HEK293T (cell line): ENCODE data around the gene METAP1D.
"Not testable (repeated sequence)": the region's sequence is repeated elsewhere in the genome, so short reads cannot be mapped to it uniquely, and the experiment has no call there.

Experiments
- CTCF ChIA-PET: fragments of 350-600 bp; formaldehyde crosslinking; extraction: SDS; loops from one replicate; lab custom pipeline; 2021; ENCODE audit warnings: antibody characterized with exemption, inconsistent platforms; lab: Yijun Ruan, JAX
- POLR2A ChIA-PET: fragments of 350-600 bp; formaldehyde crosslinking; extraction: SDS; loops from one replicate; lab custom pipeline; 2020; ENCODE audit warnings: antibody characterized with exemption, inconsistent platforms; lab: Yijun Ruan, JAX
- DNase-seq: peaks from one replicate; pipeline ENCODE4 v3.0.0; 2012; ENCODE audit warnings: mixed read lengths; ENCODE audit errors: extremely low spot score
- ARNT ChIP-seq: fragments of 450-650 bp; IDR thresholded peaks from 2 replicates; pipeline ENCODE4 v1.6.1; 2017; ENCODE audit warnings: mild to moderate bottlenecking
- BHLHE40 ChIP-seq: fragments of 450-650 bp; IDR thresholded peaks from 2 replicates; pipeline ENCODE4 v1.6.1; 2016; ENCODE audit warnings: mild to moderate bottlenecking, moderate library complexity, borderline replicate concordance
- CTBP1 ChIP-seq: fragments of 450-650 bp; IDR thresholded peaks from 2 replicates; pipeline ENCODE4 v1.6.1; 2016; ENCODE audit warnings: borderline replicate concordance
- ELF4 ChIP-seq: fragments of 450-650 bp; IDR thresholded peaks from 2 replicates; pipeline ENCODE4 v1.6.1; 2017; ENCODE audit warnings: antibody characterized with exemption
- FOXA1 ChIP-seq: fragments of 450-650 bp; IDR thresholded peaks from 2 replicates; pipeline ENCODE4 v1.6.1; 2016; ENCODE audit warnings: mild to moderate bottlenecking
- FOXK2 ChIP-seq: fragments of 450-650 bp; IDR thresholded peaks from 2 replicates; pipeline ENCODE4 v1.6.1; 2016; ENCODE audit warnings: mild to moderate bottlenecking
- FOXM1 ChIP-seq: fragments of 450-650 bp; IDR thresholded peaks from 2 replicates; pipeline ENCODE4 v1.6.1; 2017; ENCODE audit warnings: mild to moderate bottlenecking, borderline replicate concordance
- HDGF ChIP-seq: fragments of 450-650 bp; IDR thresholded peaks from 2 replicates; pipeline ENCODE4 v1.6.1; 2017; ENCODE audit warnings: antibody characterized with exemption, borderline replicate concordance
- L3MBTL2 ChIP-seq: fragments of 450-650 bp; conservative IDR thresholded peaks from 2 replicates; pipeline ENCODE4 v1.6.1; 2016; ENCODE audit warnings: mild to moderate bottlenecking
- LEF1 ChIP-seq: fragments of 450-650 bp; IDR thresholded peaks from 2 replicates; pipeline ENCODE4 v1.6.1; 2017; ENCODE audit warnings: mild to moderate bottlenecking, borderline replicate concordance
- NFRKB ChIP-seq: fragments of 450-650 bp; IDR thresholded peaks from 2 replicates; pipeline ENCODE4 v1.6.1; 2016; ENCODE audit warnings: mild to moderate bottlenecking, moderate library complexity
- SP1 ChIP-seq: fragments of 450-650 bp; IDR thresholded peaks from 2 replicates; pipeline ENCODE4 v1.6.1; 2017
- SUZ12 ChIP-seq: fragments of 450-650 bp; IDR thresholded peaks from 2 replicates; pipeline ENCODE4 v1.6.1; 2016; ENCODE audit warnings: mild to moderate bottlenecking
- TARDBP ChIP-seq: fragments of 450-650 bp; IDR thresholded peaks from 2 replicates; pipeline ENCODE4 v1.6.1; 2016
- ZNF384 ChIP-seq: fragments of 450-650 bp; IDR thresholded peaks from 2 replicates; pipeline ENCODE4 v1.6.1; 2016
- TF ChIP-seq, protein P1 (sequence below): fragments of 450-650 bp; IDR thresholded peaks from 2 replicates; pipeline ENCODE4 v1.6.1; 2016

Gene METAP1D

GRCh38 chr2:172109988-172110811 is 110.4 kb downstream of the METAP1D start:
- CTCF ChIA-PET, result no interaction called here

GRCh38 chr2:172113617-172114016 is 113.9 kb downstream of the METAP1D start:
- no peak for DNase-seq
- TF ChIP-seq FOXA1 (no peak), LEF1 (no peak)
- TF ChIP-seq, protein P1, sequence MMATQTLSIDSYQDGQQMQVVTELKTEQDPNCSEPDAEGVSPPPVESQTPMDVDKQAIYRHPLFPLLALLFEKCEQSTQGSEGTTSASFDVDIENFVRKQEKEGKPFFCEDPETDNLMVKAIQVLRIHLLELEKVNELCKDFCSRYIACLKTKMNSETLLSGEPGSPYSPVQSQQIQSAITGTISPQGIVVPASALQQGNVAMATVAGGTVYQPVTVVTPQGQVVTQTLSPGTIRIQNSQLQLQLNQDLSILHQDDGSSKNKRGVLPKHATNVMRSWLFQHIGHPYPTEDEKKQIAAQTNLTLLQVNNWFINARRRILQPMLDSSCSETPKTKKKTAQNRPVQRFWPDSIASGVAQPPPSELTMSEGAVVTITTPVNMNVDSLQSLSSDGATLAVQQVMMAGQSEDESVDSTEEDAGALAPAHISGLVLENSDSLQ, result 0 out of 2 replicates have a peak, but pooled peaks have one; percentile 1
- POLR2A ChIA-PET, result interaction anchor here (1.7 kb wide), 1 partner anchor 18 kb away, joined by 3 read pairs; no protein-coding TSS in a partner anchor
- CTCF ChIA-PET, result interaction anchor here (0.6 to 1.9 kb wide), 13 partner anchors 9 to 518 kb away, joined by 3 to 10 read pairs (median 4); no protein-coding TSS in a partner anchor

More at GRCh38 chr2:172109988-172110811, 110.4 kb downstream of the METAP1D start:
- no peak for DNase-seq
- TF ChIP-seq ZNF384, result no peak
- no peak for TF ChIP-seq SUZ12
- no peak for TF ChIP-seq LEF1
- no peak for TF ChIP-seq L3MBTL2
- TF ChIP-seq SP1, result no peak
- TF ChIP-seq ELF4, result no peak
- TF ChIP-seq, protein P1, result no peak
- TF ChIP-seq HDGF, result no peak
- no peak for TF ChIP-seq ARNT
- TF ChIP-seq NFRKB, result no peak
- no peak for TF ChIP-seq FOXA1
- POLR2A ChIA-PET, result no interaction called here

DNA sequence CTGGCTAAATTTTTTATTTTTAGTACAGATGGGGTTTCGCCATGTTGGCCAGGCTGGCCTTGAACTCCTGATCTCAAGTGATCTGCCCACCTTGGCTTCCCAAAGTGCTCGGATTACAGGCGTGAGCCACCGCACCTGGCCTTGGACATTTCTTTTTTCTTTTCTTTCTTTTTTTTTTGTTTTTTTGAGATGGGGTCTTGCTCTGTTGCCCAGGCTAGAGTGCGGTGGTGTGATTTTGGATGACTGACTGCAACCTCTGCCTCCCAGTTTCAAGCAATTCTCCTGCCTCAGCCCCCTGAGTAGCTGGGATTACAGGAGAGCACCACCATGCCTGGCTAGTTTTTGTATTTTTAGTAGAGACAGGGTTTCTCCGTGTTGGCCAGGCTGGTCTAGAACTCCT is 114.4 kb downstream of the METAP1D start:
- DNase-seq, POLR2A ChIA-PET: not testable (repeated sequence)
- CTCF ChIA-PET, result interaction anchor here (0.6 to 1.9 kb wide), 12 partner anchors 9 to 569 kb away, joined by 3 to 10 read pairs (median 3); no protein-coding TSS in a partner anchor

DNA sequence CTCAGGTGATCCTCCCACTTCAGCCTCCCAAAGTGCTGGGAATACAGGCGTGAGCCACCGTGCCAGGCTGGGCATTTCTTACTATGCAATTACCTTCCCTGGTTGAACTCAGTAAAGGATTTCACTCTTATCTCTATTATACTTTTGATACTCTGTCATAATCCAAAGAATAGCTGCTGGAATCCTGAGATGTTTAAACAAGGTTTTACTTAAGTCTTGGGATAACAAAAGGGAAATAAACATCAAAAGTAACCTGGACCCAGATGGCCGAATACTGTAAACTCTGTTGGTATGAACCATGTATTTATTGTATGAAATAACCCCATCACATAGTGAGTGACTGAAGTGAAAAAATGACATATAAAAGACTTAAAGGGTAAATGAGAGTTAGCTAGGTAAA is 114.8 kb downstream of the METAP1D start:
- POLR2A ChIA-PET, result no interaction called here
- no peak for DNase-seq
- CTCF ChIA-PET, result interaction anchor here (0.6 to 0.7 kb wide), 3 partner anchors 171 to 570 kb away, joined by 3 read pairs; no protein-coding TSS in a partner anchor
- TF ChIP-seq BHLHE40, result no peak
- no peak for TF ChIP-seq FOXM1
- no peak for TF ChIP-seq ZNF384
- no peak for TF ChIP-seq LEF1
- TF ChIP-seq ARNT, result no peak
- no peak for TF ChIP-seq NFRKB
- TF ChIP-seq FOXA1, result no peak
- TF ChIP-seq TARDBP, result no peak

DNA sequence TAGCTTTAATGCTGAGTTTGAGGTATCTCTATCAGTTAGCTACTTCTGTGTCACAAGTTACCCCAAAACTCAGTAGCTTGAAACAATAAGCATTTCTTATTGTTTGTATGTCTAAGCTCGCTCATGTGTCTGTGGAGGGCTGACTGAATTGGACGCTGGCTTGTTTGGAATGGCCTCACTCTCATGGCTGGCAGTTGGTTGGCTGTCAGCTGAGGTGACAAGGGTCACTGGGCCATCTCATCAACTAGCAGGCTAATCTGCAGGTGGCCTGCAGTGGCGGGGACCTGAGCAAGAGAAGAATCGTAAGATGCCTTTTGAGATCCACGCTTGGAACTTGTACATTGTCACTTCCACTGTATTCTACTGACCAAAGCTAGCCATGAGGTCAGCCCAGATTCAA is 116.4 kb downstream of the METAP1D start:
- CTCF ChIA-PET, result no interaction called here
- TF ChIP-seq ARNT (no peak), ZNF384 (no peak), CTBP1 (no peak), SP1 (no peak), FOXA1 (no peak), ELF4 (no peak)
- DNase-seq, result no peak
- POLR2A ChIA-PET, result interaction anchor here (1.0 kb wide), 1 partner anchor 14 kb away, joined by 3 read pairs; no protein-coding TSS in a partner anchor

DNA sequence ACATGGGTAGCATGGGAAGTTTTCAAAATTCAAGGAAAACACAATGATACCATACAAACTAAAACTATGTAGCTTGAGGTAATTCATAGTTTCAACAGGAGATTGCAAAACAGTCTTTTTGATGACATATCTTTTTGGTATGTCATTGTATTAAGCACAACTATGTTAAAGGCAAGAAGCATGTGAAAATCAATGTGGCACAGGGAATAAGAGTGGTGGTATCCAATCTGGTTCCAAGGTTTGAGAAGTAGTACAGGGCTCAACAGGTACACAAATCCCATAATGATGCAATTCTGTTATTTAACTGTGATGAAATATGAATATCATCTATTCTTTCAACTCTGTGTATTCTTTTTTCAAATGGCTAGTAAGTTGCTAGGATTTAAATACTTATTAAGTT is 119.3 kb downstream of the METAP1D start:
- DNase-seq, result no peak
- TF ChIP-seq CTBP1, result no peak
- no peak for TF ChIP-seq NFRKB
- no peak for TF ChIP-seq LEF1
- no peak for TF ChIP-seq ZNF384
- no peak for TF ChIP-seq ARNT
- no peak for TF ChIP-seq BHLHE40
- TF ChIP-seq L3MBTL2, result no peak
- TF ChIP-seq FOXA1, result no peak
- TF ChIP-seq ELF4, result no peak
- TF ChIP-seq SP1, result no peak
- TF ChIP-seq FOXK2, result no peak
- no peak for TF ChIP-seq HDGF
- CTCF ChIA-PET, result no interaction called here
- POLR2A ChIA-PET, result no interaction called here

GRCh38 chr2:172120118-172120517 is 120.4 kb downstream of the METAP1D start:
- POLR2A ChIA-PET, result interaction anchor here (1.1 kb wide), 1 partner anchor 18 kb away, joined by 4 read pairs; no protein-coding TSS in a partner anchor
- no peak for TF ChIP-seq LEF1
- TF ChIP-seq, protein P1, result no peak
- no peak for TF ChIP-seq NFRKB
- no peak for TF ChIP-seq ARNT
- no peak for TF ChIP-seq FOXM1
- TF ChIP-seq BHLHE40, result no peak
- TF ChIP-seq SP1, result no peak
- no peak for TF ChIP-seq HDGF
- TF ChIP-seq L3MBTL2, result no peak
- no peak for TF ChIP-seq TARDBP
- TF ChIP-seq SUZ12, result no peak
- no peak for TF ChIP-seq FOXK2
- TF ChIP-seq ZNF384, result no peak
- TF ChIP-seq CTBP1, result no peak
- TF ChIP-seq FOXA1, result no peak
- no peak for TF ChIP-seq ELF4
- CTCF ChIA-PET, result interaction anchor here (0.6 kb wide), 1 partner anchor 394 kb away, joined by 3 read pairs; no protein-coding TSS in a partner anchor
- DNase-seq, result no peak
